Type B pancreatic cell (in vitro differentiated cells): ENCODE measurements around the gene NELL1. TPM values are rescaled to one million over a fixed set of nuclear protein-coding genes. Genes with fewer than 3 reads are reported as not detected.

Experiments
- DNase-seq: peaks from one replicate; pipeline ENCODE4 v3.0.0; 2021; ENCODE audit warnings: mixed read lengths; ENCODE audit not compliant: unreplicated experiment; ENCODE audit errors: extremely low spot score
- H3K27ac Mint-ChIP-seq: 2 replicates; pipeline ENCODE4 v1.8.0; 2021; ENCODE audit warnings: mild to moderate bottlenecking, mixed read lengths
- H3K27me3 Mint-ChIP-seq: 2 replicates; pipeline ENCODE4 v1.8.0; 2021; ENCODE audit warnings: mixed read lengths
- H3K36me3 Mint-ChIP-seq: 2 replicates; pipeline ENCODE4 v1.8.0; 2021; ENCODE audit warnings: mixed read lengths
- H3K4me1 Mint-ChIP-seq: one replicate; pipeline ENCODE4 v1.8.0; 2021; ENCODE audit warnings: mixed read lengths; ENCODE audit not compliant: unreplicated experiment
- H3K4me3 Mint-ChIP-seq: 2 replicates; pipeline ENCODE4 v1.8.0; 2021; ENCODE audit warnings: mild to moderate bottlenecking, mixed read lengths
- H3K9me3 Mint-ChIP-seq: 2 replicates; pipeline ENCODE4 v1.8.0; 2021; ENCODE audit warnings: mixed read lengths
- total RNA-seq: library from RNA; stranded (reverse); gene quantifications from 2 replicates; pipeline ENCODE4 v1.2.1, GENCODE V29; 2021; ENCODE audit warnings: low replicate concordance
- TF ChIP-seq, protein P1 (sequence below): fragments of 200-600 bp; sonication (generic); conservative IDR thresholded peaks from 2 replicates; pipeline ENCODE4 v1.5.0; 2021; ENCODE audit warnings: antibody characterized with exemption, mild to moderate bottlenecking

The NELL1 gene
- total RNA-seq, 1 donor from 2014 or later, result 16.9 TPM

DNA sequence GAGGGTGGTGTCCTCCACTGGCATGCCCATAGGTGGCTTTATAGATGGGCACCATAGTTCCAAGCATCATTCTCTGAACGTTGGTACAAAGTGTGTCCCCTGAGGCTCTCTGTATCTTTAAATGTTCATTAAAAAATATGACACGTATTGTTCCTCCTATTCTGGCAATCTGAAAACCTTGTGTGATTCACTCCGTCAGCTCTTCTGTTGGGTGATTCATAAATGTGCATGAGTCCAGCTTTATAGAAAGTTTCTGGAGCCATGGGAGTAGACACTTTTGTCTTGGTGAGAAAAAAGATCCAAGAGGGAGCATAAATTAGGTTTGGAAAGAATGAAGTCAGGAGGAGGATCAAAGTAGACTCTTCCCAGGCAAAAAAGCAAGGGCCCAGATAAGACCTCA lies 728.8 kb downstream of the NELL1 start:
- no peaks in the 10 kb centered on the region for H3K36me3 Mint-ChIP-seq
- H3K27ac Mint-ChIP-seq, result no peak overlapping the region
- H3K27me3 Mint-ChIP-seq, result no peaks in the 10 kb centered on the region
- TF ChIP-seq, protein P1, sequence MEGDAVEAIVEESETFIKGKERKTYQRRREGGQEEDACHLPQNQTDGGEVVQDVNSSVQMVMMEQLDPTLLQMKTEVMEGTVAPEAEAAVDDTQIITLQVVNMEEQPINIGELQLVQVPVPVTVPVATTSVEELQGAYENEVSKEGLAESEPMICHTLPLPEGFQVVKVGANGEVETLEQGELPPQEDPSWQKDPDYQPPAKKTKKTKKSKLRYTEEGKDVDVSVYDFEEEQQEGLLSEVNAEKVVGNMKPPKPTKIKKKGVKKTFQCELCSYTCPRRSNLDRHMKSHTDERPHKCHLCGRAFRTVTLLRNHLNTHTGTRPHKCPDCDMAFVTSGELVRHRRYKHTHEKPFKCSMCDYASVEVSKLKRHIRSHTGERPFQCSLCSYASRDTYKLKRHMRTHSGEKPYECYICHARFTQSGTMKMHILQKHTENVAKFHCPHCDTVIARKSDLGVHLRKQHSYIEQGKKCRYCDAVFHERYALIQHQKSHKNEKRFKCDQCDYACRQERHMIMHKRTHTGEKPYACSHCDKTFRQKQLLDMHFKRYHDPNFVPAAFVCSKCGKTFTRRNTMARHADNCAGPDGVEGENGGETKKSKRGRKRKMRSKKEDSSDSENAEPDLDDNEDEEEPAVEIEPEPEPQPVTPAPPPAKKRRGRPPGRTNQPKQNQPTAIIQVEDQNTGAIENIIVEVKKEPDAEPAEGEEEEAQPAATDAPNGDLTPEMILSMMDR, result no peak
- no peak for DNase-seq
- no peaks in the 10 kb centered on the region for H3K9me3 Mint-ChIP-seq
- no peaks in the 10 kb centered on the region for H3K4me1 Mint-ChIP-seq
- no peak overlapping the region for H3K4me3 Mint-ChIP-seq

DNA sequence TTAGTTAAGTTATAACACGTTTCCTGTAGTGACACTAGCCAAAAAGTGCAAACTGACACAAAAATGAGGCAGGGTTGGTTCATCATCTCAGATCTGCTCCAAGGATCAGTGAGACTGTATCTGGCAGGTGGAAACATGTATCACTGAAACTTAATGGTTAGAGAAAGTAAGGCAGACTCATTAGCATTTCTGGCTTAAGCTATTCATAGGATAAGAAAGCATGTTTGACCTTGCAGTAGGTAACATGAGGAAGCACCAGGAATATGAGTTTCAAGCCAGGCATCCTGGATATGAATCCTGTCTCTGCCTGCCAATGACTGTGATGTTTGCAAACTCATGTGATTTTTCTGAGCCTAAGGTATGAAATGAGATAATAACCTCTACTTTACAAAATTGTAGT lies 732.1 kb downstream of the NELL1 start:
- TF ChIP-seq, protein P1, result no peak
- Mint-ChIP-seq H3K27ac (no peak overlapping the region), H3K36me3 (no peaks in the 10 kb centered on the region), H3K9me3 (no peaks in the 10 kb centered on the region), H3K27me3 (no peaks in the 10 kb centered on the region), H3K4me3 (no peak overlapping the region), H3K4me1 (no peaks in the 10 kb centered on the region)
- DNase-seq, result no peak

- no peaks in the 10 kb centered on the region for H3K9me3 Mint-ChIP-seq
- H3K4me3 Mint-ChIP-seq, result no peak overlapping the region
- no peaks in the 10 kb centered on the region for H3K27me3 Mint-ChIP-seq
- DNase-seq, result no peak
- no peaks in the 10 kb centered on the region for H3K4me1 Mint-ChIP-seq
- H3K27ac Mint-ChIP-seq, result no peak overlapping the region
- TF ChIP-seq, protein P1, result no peak
- H3K36me3 Mint-ChIP-seq, result no peaks in the 10 kb centered on the region
Observed at GRCh38 chr11:21402274-21402673, 732.9 kb downstream of the NELL1 start.

- no peaks in the 10 kb centered on the region for H3K27me3 Mint-ChIP-seq
- no peak overlapping the region for H3K27ac Mint-ChIP-seq
- H3K4me3 Mint-ChIP-seq, result no peak overlapping the region
- TF ChIP-seq, protein P1, result no peak
- DNase-seq, result no peak
- H3K36me3 Mint-ChIP-seq, result no peaks in the 10 kb centered on the region
- no peaks in the 10 kb centered on the region for H3K4me1 Mint-ChIP-seq
- no peaks in the 10 kb centered on the region for H3K9me3 Mint-ChIP-seq
Observed at GRCh38 chr11:21403069-21403468, 733.7 kb downstream of the NELL1 start.

DNA sequence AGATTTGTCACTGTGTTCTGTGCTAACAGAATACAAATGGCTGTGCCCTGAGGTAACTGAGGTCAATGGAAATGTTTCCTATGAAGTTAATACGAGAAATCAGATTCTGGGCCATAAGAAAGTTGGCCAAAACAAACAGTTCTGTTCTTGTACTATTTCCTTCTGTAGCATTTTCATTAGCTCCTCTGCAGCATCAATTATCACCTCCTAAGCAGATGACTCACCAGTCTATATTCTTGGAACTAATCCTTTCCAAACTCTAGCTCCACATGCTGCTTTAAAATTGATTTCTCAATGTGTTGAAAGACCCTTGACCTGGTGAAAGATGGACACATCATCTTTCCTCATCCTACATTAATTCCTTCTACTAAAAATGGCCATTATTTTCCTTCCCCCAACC lies 736.0 kb downstream of the NELL1 start:
- no peaks in the 10 kb centered on the region for H3K9me3 Mint-ChIP-seq
- H3K27me3 Mint-ChIP-seq, result no peaks in the 10 kb centered on the region
- no peak overlapping the region for H3K27ac Mint-ChIP-seq
- no peaks in the 10 kb centered on the region for H3K36me3 Mint-ChIP-seq
- no peak for DNase-seq
- no peak overlapping the region for H3K4me3 Mint-ChIP-seq
- TF ChIP-seq, protein P1, result no peak
- H3K4me1 Mint-ChIP-seq, result no peaks in the 10 kb centered on the region

GRCh38 chr11:21410513-21410912 lies 741.1 kb downstream of the NELL1 start:
- no peak for DNase-seq
- no peaks in the 10 kb centered on the region for H3K4me1 Mint-ChIP-seq
- no peaks in the 10 kb centered on the region for H3K27me3 Mint-ChIP-seq
- H3K36me3 Mint-ChIP-seq, result no peaks in the 10 kb centered on the region
- TF ChIP-seq, protein P1, result no peak
- H3K27ac Mint-ChIP-seq, result no peak overlapping the region
- H3K4me3 Mint-ChIP-seq, result no peak overlapping the region
- H3K9me3 Mint-ChIP-seq, result no peaks in the 10 kb centered on the region
